WI38 (cell line): Measurements from ENCODE around the gene PASK.

Source experiments
- H3K4me3 ChIP-seq: 2 replicates; pipeline ENCODE4 v1.5.1; 2011; ENCODE audit warnings: low read depth, mild to moderate bottlenecking, control low read depth, low read length
- CTCF ChIP-seq: IDR thresholded peaks from 2 replicates; pipeline ENCODE4 v1.5.1; 2012; ENCODE audit warnings: low read depth, mild to moderate bottlenecking, control low read depth, low read length

Gene PASK

GRCh38 chr2:241063093-241063551 is 86.2 kb downstream of the PASK start:
- H3K4me3 ChIP-seq, result no peak overlapping the region

GRCh38 chr2:241062389-241063092 is 86.7 kb downstream of the PASK start:
- no peak overlapping the region for H3K4me3 ChIP-seq

More at GRCh38 chr2:241063093-241063551, 86.2 kb downstream of the PASK start:
- TF ChIP-seq CTCF, result no peak

GRCh38 chr2:241061275-241061674 is 88.0 kb downstream of the PASK start:
- no peak overlapping the region for H3K4me3 ChIP-seq
- no peak for TF ChIP-seq CTCF

More at GRCh38 chr2:241062389-241063092, 86.7 kb downstream of the PASK start:
- TF ChIP-seq CTCF, result no peak
